GM19240 (cell line): ENCODE data around the gene PCDHA7.
"Not testable (repeated sequence)": the region's sequence is repeated elsewhere in the genome, so short reads cannot be mapped to it uniquely, and the experiment has no call there.

ENCODE experiments used
- DNase-seq: peaks from one replicate; pipeline ENCODE4 v3.0.0; 2011; ENCODE audit warnings: low spot score; ENCODE audit not compliant: insufficient read length

Gene PCDHA7

DNA sequence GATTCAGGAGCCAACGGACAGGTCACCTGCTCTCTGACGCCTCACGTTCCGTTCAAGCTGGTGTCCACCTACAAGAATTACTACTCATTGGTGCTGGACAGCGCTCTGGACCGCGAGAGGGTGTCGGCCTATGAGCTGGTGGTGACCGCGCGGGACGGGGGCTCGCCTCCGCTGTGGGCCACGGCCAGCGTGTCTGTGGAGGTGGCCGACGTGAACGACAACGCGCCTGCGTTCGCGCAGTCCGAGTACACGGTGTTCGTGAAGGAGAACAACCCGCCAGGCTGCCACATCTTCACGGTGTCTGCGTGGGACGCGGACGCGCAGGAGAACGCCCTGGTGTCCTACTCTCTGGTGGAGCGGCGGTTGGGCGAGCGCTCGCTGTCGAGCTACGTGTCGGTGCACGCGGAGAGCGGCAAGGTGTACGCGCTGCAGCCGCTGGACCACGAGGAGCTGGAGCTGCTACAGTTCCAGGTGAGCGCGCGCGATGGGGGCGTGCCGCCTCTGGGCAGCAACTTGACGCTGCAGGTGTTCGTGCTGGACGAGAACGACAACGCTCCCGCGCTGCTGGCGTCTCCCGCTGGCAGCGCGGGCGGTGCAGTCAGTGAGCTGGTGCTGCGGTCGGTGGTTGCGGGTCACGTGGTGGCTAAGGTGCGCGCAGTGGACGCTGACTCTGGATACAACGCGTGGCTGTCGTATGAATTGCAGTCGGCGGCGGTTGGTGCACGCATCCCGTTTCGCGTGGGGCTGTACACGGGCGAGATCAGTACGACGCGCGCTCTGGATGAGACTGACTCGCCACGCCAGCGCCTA, 23.3 kb downstream of the PCDHA7 start:
- no peak for DNase-seq

DNA sequence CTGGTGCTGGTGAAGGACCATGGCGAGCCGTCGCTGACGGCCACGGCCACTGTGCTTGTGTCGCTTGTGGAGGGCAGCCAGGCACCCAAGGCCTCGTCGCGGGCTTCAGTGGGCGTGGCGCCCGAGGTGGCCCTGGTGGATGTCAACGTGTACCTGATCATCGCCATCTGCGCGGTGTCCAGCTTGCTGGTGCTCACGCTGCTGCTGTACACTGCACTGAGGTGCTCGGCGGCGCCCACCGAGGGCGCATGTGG, 23.8 kb downstream of the PCDHA7 start:
- DNase-seq, result no peak

DNA sequence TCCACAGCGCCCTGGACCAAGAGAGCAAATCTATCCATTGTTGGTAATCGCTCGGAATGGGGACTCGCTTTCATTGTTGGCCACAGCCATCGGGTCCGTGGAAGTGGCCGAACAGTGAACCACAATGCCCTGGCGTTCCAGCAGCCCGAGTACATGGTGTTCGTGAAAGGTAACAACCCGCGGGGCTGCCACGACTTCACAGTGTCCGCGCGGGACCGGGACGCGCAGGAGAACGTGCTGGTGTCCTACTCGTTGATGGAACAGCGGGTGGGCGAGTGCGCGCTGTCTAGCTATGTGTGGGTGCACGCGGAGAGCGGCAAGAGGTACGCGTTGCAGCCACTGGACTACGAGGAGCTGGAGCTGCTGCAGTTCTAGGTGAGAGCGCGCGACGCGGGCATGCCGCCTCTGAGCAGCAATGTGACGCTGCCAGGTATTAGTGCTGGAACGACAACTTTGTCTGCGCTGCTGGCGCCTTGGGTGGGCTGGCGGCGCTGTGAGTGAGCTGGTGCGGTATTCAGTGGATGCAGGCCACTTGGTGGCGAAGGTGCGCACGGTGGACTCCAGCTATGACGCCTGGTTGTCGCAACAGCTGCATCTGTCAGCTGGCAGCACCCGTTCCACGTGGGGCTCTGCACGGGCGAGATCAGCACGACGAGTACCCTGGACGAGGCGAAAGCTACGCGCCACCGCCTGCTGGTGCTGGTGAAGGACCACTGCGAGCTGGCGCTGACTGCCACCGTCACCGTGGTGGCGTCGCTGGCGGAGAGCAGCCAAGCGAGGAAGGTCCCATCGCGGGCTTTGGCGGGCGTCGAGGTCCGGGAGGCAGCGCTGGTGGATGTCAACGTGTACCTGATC, 28.6 kb downstream of the PCDHA7 start:
- DNase-seq, result no peak

DNA sequence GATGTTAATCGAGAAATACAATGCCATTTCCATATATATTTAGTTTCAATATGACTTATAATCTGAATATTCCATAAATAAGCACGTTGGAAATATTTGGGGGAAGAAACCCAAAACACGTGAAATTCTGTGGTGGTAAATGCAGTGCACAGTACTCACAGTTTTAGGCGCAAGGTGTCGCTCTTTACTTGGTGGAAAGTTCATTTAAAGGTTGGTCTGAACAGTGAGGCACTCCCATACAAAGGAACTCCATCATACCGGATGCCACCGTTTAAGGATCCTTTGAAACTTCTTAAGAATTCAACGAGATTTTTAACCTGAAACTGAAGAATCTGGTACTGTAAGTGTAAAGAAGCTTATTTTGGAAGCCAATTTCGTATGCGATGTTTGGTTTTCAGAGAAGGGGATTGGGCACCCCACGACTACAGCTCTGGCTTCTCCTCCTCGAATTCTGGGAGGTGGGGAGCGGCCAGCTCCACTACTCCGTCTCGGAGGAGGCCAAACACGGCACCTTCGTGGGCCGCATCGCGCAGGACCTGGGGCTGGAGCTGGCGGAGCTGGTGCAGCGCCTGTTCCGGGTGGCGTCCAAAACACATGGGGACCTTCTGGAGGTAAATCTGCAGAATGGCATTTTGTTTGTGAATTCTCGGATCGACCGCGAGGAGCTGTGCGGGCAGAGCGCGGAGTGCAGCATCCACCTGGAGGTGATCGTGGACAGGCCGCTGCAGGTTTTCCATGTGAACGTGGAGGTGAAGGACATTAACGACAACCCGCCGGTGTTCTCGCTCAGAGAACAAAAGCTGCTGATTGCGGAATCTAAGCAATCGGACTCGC, 34.9 kb downstream of the PCDHA7 start, which contains the start of gene PCDHA11:
Gene PCDHA11 (plus strand): TSS at position 237 of the 834 bp plus-strand sequence. CDS start 147 bp downstream, at position 384.
- no peak for DNase-seq

DNA sequence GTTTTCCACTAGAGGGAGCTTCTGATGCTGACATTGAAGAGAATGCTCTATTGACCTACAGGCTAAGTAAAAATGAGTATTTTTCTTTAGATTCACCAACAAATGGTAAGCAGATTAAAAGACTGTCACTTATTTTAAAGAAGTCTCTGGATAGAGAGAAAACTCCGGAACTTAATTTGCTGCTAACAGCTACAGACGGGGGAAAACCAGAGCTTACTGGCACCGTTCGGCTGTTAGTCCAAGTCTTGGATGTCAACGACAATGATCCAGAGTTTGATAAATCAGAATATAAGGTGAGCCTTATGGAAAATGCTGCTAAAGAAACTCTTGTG, 35.5 kb downstream of the PCDHA7 start:
- DNase-seq, result no peak

DNA sequence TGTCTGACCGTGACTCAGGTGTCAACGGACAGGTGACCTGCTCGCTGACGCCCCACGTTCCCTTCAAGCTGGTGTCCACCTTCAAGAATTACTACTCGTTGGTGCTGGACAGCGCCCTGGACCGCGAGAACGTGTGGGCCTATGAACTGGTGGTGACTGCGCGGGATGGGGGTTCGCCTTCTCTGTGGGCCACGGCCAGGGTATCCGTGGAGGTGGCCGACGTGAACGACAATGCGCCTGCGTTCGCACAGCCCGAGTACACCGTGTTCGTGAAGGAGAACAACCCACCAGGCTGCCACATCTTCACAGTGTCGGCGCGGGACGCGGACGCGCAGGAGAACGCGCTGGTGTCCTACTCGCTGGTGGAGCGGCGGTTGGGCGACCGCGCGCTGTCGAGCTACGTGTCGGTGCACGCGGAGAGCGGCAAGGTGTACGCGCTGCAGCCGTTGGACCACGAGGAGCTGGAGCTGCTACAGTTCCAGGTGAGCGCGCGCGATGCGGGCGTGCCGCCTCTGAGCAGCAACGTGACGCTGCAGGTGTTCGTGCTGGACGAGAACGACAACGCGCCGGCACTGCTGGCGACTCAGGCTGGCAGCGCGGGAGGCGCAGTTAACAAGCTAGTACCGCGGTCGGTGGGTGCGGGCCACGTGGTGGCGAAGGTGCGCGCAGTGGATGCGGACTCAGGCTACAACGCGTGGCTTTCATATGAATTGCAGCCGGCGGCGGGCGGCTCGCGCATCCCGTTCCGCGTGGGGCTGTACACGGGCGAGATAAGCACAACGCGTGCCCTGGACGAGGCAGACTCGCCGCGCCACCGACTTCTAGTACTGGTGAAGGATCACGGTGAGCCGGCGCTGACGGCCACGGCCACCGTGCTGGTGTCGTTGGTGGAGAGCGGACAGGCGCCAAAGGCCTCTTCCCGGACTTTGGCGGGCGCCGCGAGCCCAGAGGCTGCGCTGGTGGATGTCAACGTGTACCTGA, 36.4 kb downstream of the PCDHA7 start:
- no peak for DNase-seq

DNA sequence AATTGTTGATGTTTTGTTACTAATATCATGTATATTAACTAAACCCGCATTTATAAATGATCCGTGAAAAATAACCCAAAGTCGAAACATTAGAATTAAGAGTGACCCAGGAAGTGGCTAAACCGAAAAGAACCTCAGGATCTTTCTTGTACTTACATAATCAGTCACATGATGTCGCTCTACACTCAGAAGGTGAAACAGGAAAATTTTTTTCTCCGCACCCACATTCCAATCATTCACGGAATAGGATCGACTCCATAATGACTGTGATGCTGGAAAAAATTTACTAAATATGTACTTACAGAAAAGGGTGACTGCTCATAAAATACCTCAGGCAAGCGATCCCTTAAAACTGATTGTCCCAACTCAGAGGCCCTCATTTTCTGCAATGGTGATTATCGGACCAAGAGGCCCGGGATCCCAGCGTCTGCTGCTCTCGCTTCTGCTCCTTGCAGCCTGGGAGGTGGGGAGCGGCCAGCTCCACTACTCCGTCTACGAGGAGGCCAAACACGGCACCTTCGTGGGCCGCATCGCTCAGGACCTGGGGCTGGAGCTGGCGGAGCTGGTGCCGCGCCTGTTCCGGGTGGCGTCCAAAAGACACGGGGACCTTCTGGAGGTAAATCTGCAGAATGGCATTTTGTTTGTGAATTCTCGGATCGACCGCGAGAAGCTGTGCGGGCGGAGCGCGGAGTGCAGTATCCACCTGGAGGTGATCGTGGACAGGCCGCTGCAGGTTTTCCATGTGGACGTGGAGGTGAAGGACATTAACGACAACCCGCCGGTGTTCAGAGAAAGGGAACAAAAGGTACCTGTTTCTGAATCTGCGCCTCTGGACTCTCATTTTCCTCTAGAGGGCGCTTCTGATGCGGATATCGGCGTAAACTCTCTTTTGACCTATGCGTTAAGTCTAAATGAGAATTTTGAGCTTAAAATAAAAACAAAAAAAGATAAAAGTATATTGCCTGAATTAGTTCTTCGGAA, 41.3 kb downstream of the PCDHA7 start, which contains the start of gene PCDHA12:
Gene PCDHA12 (plus strand): TSS at position 224 of the 981 bp plus-strand sequence. CDS start 165 bp downstream, at position 389.
- no peak for DNase-seq

DNA sequence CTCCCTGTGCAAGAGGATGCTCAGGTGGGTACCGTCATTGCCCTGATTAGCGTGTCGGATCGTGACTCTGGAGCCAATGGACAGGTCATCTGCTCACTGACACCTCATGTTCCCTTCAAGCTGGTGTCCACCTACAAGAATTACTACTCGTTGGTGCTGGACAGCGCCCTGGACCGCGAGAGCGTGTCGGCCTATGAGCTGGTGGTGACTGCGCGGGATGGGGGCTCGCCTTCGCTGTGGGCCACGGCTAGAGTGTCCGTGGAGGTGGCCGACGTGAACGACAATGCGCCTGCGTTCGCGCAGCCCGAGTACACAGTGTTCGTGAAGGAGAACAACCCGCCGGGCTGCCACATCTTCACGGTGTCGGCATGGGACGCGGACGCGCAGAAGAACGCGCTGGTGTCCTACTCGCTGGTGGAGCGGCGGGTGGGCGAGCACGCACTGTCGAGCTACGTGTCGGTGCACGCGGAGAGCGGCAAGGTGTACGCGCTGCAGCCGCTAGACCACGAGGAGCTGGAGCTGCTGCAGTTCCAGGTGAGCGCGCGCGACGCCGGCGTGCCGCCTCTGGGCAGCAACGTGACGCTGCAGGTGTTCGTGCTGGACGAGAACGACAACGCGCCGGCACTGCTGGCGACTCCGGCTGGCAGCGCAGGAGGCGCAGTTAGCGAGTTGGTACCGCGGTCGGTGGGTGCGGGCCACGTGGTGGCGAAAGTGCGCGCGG, 42.6 kb downstream of the PCDHA7 start:
- not testable (repeated sequence) for DNase-seq

DNA sequence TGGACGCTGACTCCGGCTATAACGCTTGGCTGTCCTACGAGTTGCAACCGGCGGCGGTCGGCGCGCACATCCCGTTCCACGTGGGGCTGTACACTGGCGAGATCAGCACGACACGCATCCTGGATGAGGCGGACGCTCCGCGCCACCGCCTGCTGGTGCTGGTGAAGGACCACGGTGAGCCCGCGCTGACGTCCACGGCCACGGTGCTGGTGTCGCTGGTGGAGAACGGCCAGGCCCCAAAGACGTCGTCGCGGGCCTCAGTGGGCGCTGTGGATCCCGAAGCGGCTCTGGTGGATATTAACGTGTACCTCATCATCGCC, 43.2 kb downstream of the PCDHA7 start:
- DNase-seq, result no peak

DNA sequence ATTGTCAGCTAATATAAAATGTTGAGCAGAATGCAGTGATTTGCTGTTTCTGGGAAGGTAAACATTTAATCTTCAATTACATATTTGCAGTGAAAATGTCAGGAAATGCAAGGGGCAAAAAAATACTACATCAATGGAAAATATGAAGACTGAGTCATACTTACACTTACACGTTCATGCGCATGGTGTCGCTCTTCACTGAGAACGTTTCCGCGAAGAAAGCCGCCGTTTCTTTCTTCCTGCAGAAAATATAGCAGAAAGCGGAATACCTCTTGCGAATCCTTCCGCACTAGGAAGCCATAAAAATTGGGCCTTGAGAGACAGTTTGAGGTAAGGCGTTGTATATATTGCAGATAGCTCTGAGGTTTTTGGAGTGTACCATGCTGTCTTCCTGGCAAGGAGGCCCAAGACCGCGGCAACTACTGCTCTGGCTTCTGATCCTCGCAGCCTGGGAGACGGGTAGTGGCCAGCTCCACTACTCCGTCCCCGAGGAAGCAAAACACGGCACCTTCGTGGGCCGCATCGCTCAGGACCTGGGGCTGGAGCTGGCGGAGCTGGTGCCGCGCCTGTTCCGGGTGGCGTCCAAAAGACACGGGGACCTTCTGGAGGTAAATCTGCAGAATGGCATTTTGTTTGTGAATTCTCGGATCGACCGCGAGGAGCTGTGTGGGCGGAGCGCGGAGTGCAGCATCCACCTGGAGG, 48.0 kb downstream of the PCDHA7 start, which contains the start of gene PCDHA13:
Gene PCDHA13 (plus strand): TSS at position 236 of the 702 bp plus-strand sequence. CDS start 145 bp downstream, at position 381.
- DNase-seq, result no peak

DNA sequence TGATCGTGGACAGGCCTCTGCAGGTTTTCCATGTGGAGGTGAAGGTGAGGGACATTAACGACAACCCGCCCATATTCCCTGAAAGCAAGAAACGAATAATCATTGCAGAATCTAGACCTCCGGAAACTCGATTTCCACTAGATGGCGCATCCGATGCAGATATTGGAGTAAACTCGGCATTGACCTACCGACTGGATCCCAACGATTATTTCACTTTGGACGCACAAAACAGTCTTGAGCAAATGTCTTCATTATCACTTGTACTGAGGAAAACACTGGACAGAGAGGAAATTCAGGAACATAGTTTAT, 48.5 kb downstream of the PCDHA7 start:
- no peak for DNase-seq

DNA sequence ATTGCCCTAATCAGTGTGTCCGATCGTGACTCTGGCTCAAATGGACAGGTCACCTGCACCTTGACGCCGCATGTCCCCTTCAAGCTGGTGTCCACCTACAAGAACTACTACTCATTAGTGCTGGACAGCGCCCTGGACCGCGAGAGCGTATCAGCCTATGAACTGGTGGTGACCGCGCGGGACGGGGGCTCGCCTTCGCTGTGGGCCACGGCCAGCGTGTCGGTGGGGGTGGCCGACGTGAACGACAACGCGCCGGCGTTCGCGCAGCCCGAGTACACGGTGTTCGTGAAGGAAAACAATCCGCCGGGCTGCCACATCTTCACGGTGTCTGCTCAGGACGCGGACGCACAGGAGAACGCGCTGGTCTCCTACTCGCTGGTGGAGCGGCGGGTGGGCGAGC, 49.3 kb downstream of the PCDHA7 start:
- no peak for DNase-seq

DNA sequence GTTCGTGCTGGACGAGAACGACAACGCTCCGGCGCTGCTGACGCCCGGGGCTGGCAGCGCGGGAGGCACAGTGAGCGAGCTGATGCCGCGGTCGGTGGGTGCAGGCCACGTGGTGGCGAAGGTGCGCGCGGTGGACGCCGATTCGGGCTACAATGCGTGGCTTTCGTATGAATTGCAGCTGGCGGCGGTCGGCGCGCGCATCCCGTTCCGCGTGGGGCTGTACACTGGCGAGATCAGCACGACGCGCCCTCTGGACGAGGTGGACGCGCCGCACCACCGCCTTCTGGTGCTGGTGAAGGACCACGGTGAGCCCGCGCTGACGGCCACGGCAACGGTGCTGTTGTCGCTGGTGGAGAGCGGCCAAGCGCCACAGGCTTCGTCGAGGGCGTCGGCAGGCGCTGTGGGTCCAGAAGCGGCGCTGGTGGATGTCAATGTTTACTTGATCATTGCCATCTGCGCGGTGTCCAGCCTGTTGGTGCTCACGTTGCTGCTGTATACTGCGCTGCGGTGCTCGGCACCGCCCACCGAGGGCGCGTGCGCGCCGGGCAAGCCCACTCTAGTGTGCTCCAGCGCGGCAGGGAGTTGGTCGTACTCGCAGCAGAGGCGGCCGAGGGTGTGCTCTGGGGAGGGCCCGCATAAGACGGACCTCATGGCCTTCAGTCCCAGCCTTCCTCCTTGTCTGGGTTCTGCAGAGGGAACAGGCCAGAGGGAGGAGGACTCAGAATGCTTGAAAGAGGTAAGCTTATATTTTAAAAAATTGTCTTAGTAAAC, 50.0 kb downstream of the PCDHA7 start:
- no peak for DNase-seq
